Activated CD4-positive, alpha-beta memory T cell treated with anti-CD3 and anti-CD28 coated beads, Interleukin-2, amount 10 ng/mL, durations not matched to agents 7 days and 5 days (primary cell): ENCODE data around the gene AK2. TPM values are rescaled to one million over a fixed set of nuclear protein-coding genes. Genes with fewer than 3 reads are reported as not detected.

Source experiments
- CTCF ChIA-PET: fragments of 350-600 bp; sonication (Branson Sonifier 250); formaldehyde crosslinking; loops from one replicate; lab custom pipeline; 2021; ENCODE audit warnings: antibody characterized with exemption, inconsistent platforms; lab: Charles Lee
- POLR2A ChIA-PET: fragments of 350-600 bp; sonication (Branson Sonifier 250); formaldehyde crosslinking; loops from one replicate; lab custom pipeline; 2021; ENCODE audit warnings: antibody characterized with exemption; lab: Charles Lee
- DNase-seq: peaks from one replicate; pipeline ENCODE4 v3.0.0-alpha.2; 2020
- H3K27ac Mint-ChIP-seq: one replicate; pipeline ENCODE4 v1.8.0; 2021; ENCODE audit warnings: mild to moderate bottlenecking, mixed read lengths
- H3K27me3 Mint-ChIP-seq: one replicate; pipeline ENCODE4 v1.8.0; 2021; ENCODE audit warnings: mixed read lengths
- H3K36me3 Mint-ChIP-seq: one replicate; pipeline ENCODE4 v1.8.0; 2021; ENCODE audit warnings: low read depth, mixed read lengths
- H3K4me1 Mint-ChIP-seq: one replicate; pipeline ENCODE4 v1.8.0; 2021; ENCODE audit warnings: mixed read lengths
- H3K4me3 Mint-ChIP-seq: one replicate; pipeline ENCODE4 v1.8.0; 2021; ENCODE audit warnings: mild to moderate bottlenecking, mixed read lengths
- H3K9me3 Mint-ChIP-seq: one replicate; pipeline ENCODE4 v1.8.0; 2021; ENCODE audit warnings: mixed read lengths
- total RNA-seq, 2 experiments: library from RNA; stranded (reverse); gene quantifications; one replicate each; pipeline ENCODE4 v1.2.3, GENCODE V29; 2021

Gene AK2
- total RNA-seq, 2 experiments from 2014 or later = 189 to 192 TPM

DNA sequence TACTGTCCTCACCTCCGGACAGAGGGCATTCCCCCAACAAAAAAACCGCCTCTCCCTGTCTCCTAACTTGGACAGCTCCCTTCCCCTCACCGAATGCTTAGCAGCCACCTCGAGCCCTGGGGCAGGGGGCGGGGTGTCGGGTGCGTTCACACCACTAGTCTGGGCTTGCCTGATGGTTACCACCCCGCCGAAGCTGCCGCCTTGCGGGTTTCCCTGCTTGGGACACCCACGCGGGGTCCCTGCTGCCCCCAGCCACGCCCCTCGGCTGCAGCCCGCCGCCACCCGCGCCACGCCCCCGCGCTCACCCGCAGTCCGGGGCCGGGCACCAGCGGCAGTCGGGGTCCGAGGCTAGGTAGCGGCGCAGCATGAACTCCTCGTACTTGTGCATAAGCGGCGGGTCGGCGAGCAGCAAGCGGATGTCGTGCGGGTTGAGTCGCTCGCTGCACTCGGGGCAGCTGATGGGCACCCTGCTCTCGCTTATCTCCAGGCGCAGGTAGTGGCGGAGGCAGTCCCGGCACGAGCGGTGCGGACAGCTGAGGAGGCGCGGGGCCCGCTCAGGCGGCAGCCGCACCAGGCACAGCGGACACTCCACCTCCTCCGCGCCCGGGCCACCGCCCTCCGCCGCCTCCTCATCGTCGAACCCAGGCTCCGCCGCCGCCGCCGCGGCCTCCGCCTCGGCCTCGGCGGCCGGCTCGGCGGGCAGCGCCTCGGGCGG is 72.8 kb downstream of the AK2 start:
- Mint-ChIP-seq H3K27ac (peak overlapping the region; percentile 76), H3K4me1 (peaks cover 62% of the 10 kb centered on the region), H3K4me3 (peak overlapping the region; percentile 72), H3K9me3 (no peaks in the 10 kb centered on the region), H3K36me3 (peaks cover 18% of the 10 kb centered on the region), H3K27me3 (no peaks in the 10 kb centered on the region)
- ChIA-PET POLR2A (interaction anchor here (0.7 to 4.1 kb wide), 25 partner anchors 9 to 313 kb away, joined by 3 to 46 read pairs (median 5); partner anchors contain the start of genes RBBP4, S100PBP and ZBTB8OS), CTCF (interaction anchor here (0.7 to 2.6 kb wide), 4 partner anchors 17 to 118 kb away, joined by 3 to 10 read pairs (median 4); no protein-coding TSS in a partner anchor)
- peak; percentile 70 for DNase-seq

DNA sequence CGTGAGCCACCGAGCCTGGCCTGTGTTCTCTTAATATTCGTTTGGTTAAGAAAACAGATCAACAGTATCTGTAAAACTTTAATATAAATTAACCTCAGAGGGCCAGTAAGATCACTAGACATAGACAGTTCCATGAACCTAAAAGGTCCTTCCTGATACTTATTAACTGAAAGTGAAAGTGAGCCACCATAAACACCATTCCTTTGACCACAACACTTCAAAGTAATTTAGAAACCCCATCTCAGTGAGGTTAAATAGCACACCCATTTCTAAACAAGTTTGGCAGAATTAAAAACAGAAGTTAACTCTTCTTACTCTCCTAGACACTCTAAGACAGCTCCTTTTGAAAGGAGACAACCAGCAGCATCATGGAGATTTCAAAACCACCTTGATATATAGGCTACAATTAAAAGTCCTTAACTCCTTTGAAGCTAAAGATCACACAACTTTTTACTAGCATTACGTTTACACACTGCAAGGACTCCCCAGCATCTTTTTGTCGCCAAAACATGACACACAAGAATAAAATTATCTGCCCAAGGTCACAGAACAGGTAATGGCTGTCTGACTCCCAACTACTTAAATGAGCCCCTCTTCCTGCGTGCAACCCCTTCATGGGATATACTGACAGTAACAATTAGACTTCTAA is 74.3 kb downstream of the AK2 start:
- H3K4me3 Mint-ChIP-seq = peak overlapping the region; percentile 72
- POLR2A ChIA-PET = interaction anchor here (0.7 to 2.0 kb wide), 7 partner anchors 10 to 30 kb away, joined by 3 to 8 read pairs (median 5); no protein-coding TSS in a partner anchor
- DNase-seq = no peak
- peaks cover 23% of the 10 kb centered on the region for H3K36me3 Mint-ChIP-seq
- H3K9me3 Mint-ChIP-seq = no peaks in the 10 kb centered on the region
- no peaks in the 10 kb centered on the region for H3K27me3 Mint-ChIP-seq
- H3K4me1 Mint-ChIP-seq = peaks cover 65% of the 10 kb centered on the region
- peak overlapping the region; percentile 77 for H3K27ac Mint-ChIP-seq
- CTCF ChIA-PET = interaction anchor here (0.8 to 2.9 kb wide), 3 partner anchors 30 to 165 kb away, joined by 3 to 11 read pairs (median 8); no protein-coding TSS in a partner anchor

- POLR2A ChIA-PET = interaction anchor here (2.0 kb wide), 1 partner anchor 24 kb away, joined by 8 read pairs; no protein-coding TSS in a partner anchor
- H3K27ac Mint-ChIP-seq = no peak overlapping the region
- peak overlapping the region; percentile 22 for H3K4me3 Mint-ChIP-seq
- peaks cover 63% of the 10 kb centered on the region for H3K4me1 Mint-ChIP-seq
- H3K9me3 Mint-ChIP-seq = no peaks in the 10 kb centered on the region
- no peaks in the 10 kb centered on the region for H3K27me3 Mint-ChIP-seq
- CTCF ChIA-PET = interaction anchor here (2.1 to 2.9 kb wide), 2 partner anchors 28 to 166 kb away, joined by 8 to 11 read pairs; no protein-coding TSS in a partner anchor
- H3K36me3 Mint-ChIP-seq = peaks cover 27% of the 10 kb centered on the region
- DNase-seq = no peak
Measured at GRCh38 chr1:32960819-32961355, 75.8 kb downstream of the AK2 start.

DNA sequence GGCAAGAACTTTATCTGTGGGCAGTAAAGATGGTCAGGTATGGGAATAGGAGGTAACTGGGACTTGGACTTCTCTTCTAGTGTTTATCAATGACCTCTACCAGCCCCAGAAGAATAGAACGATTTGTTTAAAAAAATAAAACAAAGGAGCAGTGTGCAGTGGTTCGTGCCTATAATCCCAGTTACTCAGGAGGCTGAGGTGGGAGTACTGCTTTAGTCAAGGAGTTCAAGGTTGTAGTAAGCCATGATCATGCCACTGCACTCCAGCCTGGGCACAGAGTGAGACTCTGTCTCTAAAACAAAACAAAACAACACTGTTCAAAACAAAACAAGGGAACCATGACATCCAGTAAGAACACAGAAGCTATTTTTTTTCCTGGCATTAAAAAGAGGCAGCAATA is 76.3 kb downstream of the AK2 start:
- no peak overlapping the region for H3K27ac Mint-ChIP-seq
- H3K9me3 Mint-ChIP-seq = no peaks in the 10 kb centered on the region
- H3K4me3 Mint-ChIP-seq = no peak overlapping the region
- ChIA-PET CTCF (interaction anchor here (2.1 to 2.9 kb wide), 2 partner anchors 28 to 167 kb away, joined by 8 to 11 read pairs; no protein-coding TSS in a partner anchor), POLR2A (no interaction called here)
- peaks cover 27% of the 10 kb centered on the region for H3K36me3 Mint-ChIP-seq
- no peak for DNase-seq
- H3K4me1 Mint-ChIP-seq = peaks cover 65% of the 10 kb centered on the region
- H3K27me3 Mint-ChIP-seq = no peaks in the 10 kb centered on the region

DNA sequence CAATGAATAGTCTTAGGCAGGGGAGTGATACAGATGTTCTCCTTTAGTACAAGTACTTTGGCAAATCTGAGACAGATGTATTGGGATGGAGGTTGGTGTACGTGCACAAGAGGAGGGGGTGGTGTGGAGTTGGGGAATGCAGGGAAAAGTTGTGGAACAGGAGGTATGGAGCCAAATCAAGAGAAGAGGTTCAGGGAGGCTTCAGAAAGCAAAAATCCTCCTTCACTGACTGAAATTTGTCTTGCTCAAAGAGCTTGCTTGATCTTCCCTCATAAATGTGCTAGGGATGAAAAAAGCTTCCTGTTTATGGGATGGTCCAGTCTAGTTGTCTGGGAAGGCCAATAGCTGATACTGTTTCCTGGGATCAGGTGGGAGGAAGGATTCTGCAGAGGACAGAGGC is 77.9 kb downstream of the AK2 start:
- Mint-ChIP-seq H3K27me3 (no peaks in the 10 kb centered on the region), H3K36me3 (peaks cover 35% of the 10 kb centered on the region), H3K4me1 (peaks cover 72% of the 10 kb centered on the region), H3K9me3 (no peaks in the 10 kb centered on the region), H3K4me3 (no peak overlapping the region), H3K27ac (peak overlapping the region; percentile 28)
- ChIA-PET POLR2A (interaction anchor here (1.8 kb wide), 1 partner anchor 22 kb away, joined by 5 read pairs; no protein-coding TSS in a partner anchor), CTCF (interaction anchor here (1.4 to 2.1 kb wide), 2 partner anchors 22 to 43 kb away, joined by 6 to 7 read pairs; no protein-coding TSS in a partner anchor)
- no peak for DNase-seq

Other genes starting within 250 kb of the AK2 start
- 100 to 1,000 TPM; 204 to 214 TPM for gene YARS1, start 219.5 kb downstream of the AK2 start, total RNA-seq
- gene S100PBP, start 219.2 kb downstream of the AK2 start, total RNA-seq = 10 to 100 TPM; 78.4 to 84.0 TPM
- gene FNDC5, start 166.0 kb downstream of the AK2 start, total RNA-seq = not detected
- gene HPCA, start 150.4 kb downstream of the AK2 start, total RNA-seq = under 1 TPM; 0.38 to 0.60 TPM
- gene TMEM54, start 135.5 kb downstream of the AK2 start, total RNA-seq = not detected
- 10 to 100 TPM; 42.9 to 46.9 TPM for gene RNF19B, start 72.1 kb downstream of the AK2 start, total RNA-seq
- 1 to 10 TPM; 3.9 to 4.5 TPM for gene AZIN2, start 44.3 kb upstream of the AK2 start, total RNA-seq
- gene TRIM62, start 145.2 kb upstream of the AK2 start, total RNA-seq = 10 to 100 TPM; 10.3 to 11.5 TPM
- 10 to 100 TPM; 18.1 to 18.7 TPM for gene ZNF362, start 219.6 kb upstream of the AK2 start, total RNA-seq